SJCRH30 (cell line): Measurements from ENCODE around the gene SLC2A3. TPM values are rescaled to one million over a fixed set of nuclear protein-coding genes. Genes with fewer than 3 reads are reported as not detected.
A peak's percentile ranks its signal among the peaks of the same experiment; 100 is the strongest.
"Not testable (repeated sequence)": the region's sequence is repeated elsewhere in the genome, so short reads cannot be mapped to it uniquely, and the experiment has no call there.

Experiments used
- DNase-seq, 2 experiments: peaks; one replicate each; pipeline ENCODE4 v3.0.0-alpha.2; 2015 to 2020
- H3K27ac ChIP-seq: fragments of 250-450 bp; sonication (Bioruptor Pico); 2 replicates; pipeline ENCODE4 v1.5.1; 2020; ENCODE audit warnings: mild to moderate bottlenecking, moderate library complexity
- H3K27me3 ChIP-seq: fragments of 250-450 bp; sonication (Bioruptor Pico); 2 replicates; pipeline ENCODE4 v1.5.1; 2020; ENCODE audit warnings: mild to moderate bottlenecking, moderate library complexity
- H3K36me3 ChIP-seq: fragments of 250-450 bp; sonication (Bioruptor Pico); 2 replicates; pipeline ENCODE4 v1.5.1; 2020; ENCODE audit warnings: mild to moderate bottlenecking, moderate library complexity
- H3K4me1 ChIP-seq: fragments of 250-450 bp; sonication (Bioruptor Pico); 2 replicates; pipeline ENCODE4 v1.5.1; 2020; ENCODE audit warnings: mild to moderate bottlenecking, moderate library complexity
- H3K4me3 ChIP-seq: fragments of 250-450 bp; sonication (Bioruptor Pico); 2 replicates; pipeline ENCODE4 v1.5.1; 2020; ENCODE audit warnings: mild to moderate bottlenecking, moderate library complexity
- H3K9me3 ChIP-seq: fragments of 250-450 bp; sonication (Bioruptor Pico); replicated peaks from 2 replicates; pipeline ENCODE4 v1.5.1; 2020; ENCODE audit warnings: mild to moderate bottlenecking, moderate library complexity
- total RNA-seq: library from RNA; depleted of rRNA; stranded (reverse); fragments of >200 nt; shearing (Covaris generic); gene quantifications from 2 replicates; pipeline ENCODE4 v1.2.3, GENCODE V29; 2014

Gene SLC2A3
- total RNA-seq, 1 experiment from 2014 or later, result 2.6 TPM

GRCh38 chr12:7907009-7907408, 29.0 kb downstream of the SLC2A3 start:
- Histone ChIP-seq H3K36me3 (no peaks in the 10 kb centered on the region), H3K4me1 (peaks cover 10% of the 10 kb centered on the region)
- DNase-seq, result no peak

GRCh38 chr12:7906303-7906702, 29.7 kb downstream of the SLC2A3 start:
- not testable (repeated sequence) for H3K27ac ChIP-seq, H3K4me3 ChIP-seq, H3K36me3 ChIP-seq, H3K27me3 ChIP-seq, DNase-seq, H3K9me3 ChIP-seq
- H3K4me1 ChIP-seq, result peaks cover 10% of the 10 kb centered on the region

More at GRCh38 chr12:7907009-7907408, 29.0 kb downstream of the SLC2A3 start:
- Histone ChIP-seq H3K4me3 (no peak overlapping the region), H3K27ac (no peak overlapping the region), H3K27me3 (no peaks in the 10 kb centered on the region), H3K9me3 (no peaks in the 10 kb centered on the region)

- peak; percentile 22 to 60 for DNase-seq
- not testable (repeated sequence) for H3K9me3 ChIP-seq, H3K36me3 ChIP-seq, H3K27ac ChIP-seq, H3K4me3 ChIP-seq, H3K27me3 ChIP-seq
- H3K4me1 ChIP-seq, result peaks cover 10% of the 10 kb centered on the region
These were observed 30.3 kb downstream of the SLC2A3 start for GRCh38 chr12:7905600-7906125.

- Histone ChIP-seq H3K27me3 (no peaks in the 10 kb centered on the region), H3K36me3 (no peaks in the 10 kb centered on the region), H3K9me3 (no peaks in the 10 kb centered on the region), H3K4me1 (peaks cover 10% of the 10 kb centered on the region), H3K27ac (no peak overlapping the region), H3K4me3 (no peak overlapping the region)
- peak; percentile 18 to 81 for DNase-seq
These were observed 30.9 kb downstream of the SLC2A3 start for GRCh38 chr12:7905071-7905470.

- H3K36me3 ChIP-seq, DNase-seq, H3K27me3 ChIP-seq, H3K9me3 ChIP-seq, H3K27ac ChIP-seq, H3K4me3 ChIP-seq: not testable (repeated sequence)
- peaks cover 10% of the 10 kb centered on the region for H3K4me1 ChIP-seq
These were observed 33.6 kb downstream of the SLC2A3 start for GRCh38 chr12:7902416-7902815.

- H3K27ac ChIP-seq, result no peak overlapping the region
- H3K27me3 ChIP-seq, result no peaks in the 10 kb centered on the region
- H3K4me3 ChIP-seq, result no peak overlapping the region
- H3K36me3 ChIP-seq, result no peaks in the 10 kb centered on the region
- DNase-seq, result no peak
- no peaks in the 10 kb centered on the region for H3K9me3 ChIP-seq
- peaks cover 2% of the 10 kb centered on the region for H3K4me1 ChIP-seq
These were observed 36.2 kb downstream of the SLC2A3 start for GRCh38 chr12:7899755-7900154.

GRCh38 chr12:7896726-7897125, 39.3 kb downstream of the SLC2A3 start:
- not testable (repeated sequence) for H3K4me3 ChIP-seq, H3K36me3 ChIP-seq, DNase-seq, H3K9me3 ChIP-seq, H3K27me3 ChIP-seq, H3K4me1 ChIP-seq, H3K27ac ChIP-seq

GRCh38 chr12:7892186-7892980, 43.6 kb downstream of the SLC2A3 start:
- H3K27me3 ChIP-seq, result no peaks in the 10 kb centered on the region
- H3K9me3 ChIP-seq, result no peaks in the 10 kb centered on the region
- no peak for DNase-seq
- H3K4me1 ChIP-seq, result no peaks in the 10 kb centered on the region
- no peak overlapping the region for H3K4me3 ChIP-seq
- no peak overlapping the region for H3K27ac ChIP-seq
- H3K36me3 ChIP-seq, result no peaks in the 10 kb centered on the region

- no peaks in the 10 kb centered on the region for H3K36me3 ChIP-seq
- no peak for DNase-seq
- H3K27me3 ChIP-seq, result no peaks in the 10 kb centered on the region
- H3K27ac ChIP-seq, result no peak overlapping the region
- no peaks in the 10 kb centered on the region for H3K9me3 ChIP-seq
- H3K4me1 ChIP-seq, result no peaks in the 10 kb centered on the region
- no peak overlapping the region for H3K4me3 ChIP-seq
These were observed 51.3 kb downstream of the SLC2A3 start for GRCh38 chr12:7884689-7885088.

GRCh38 chr12:7881736-7882120, 54.3 kb downstream of the SLC2A3 start:
- H3K4me3 ChIP-seq, result not testable (repeated sequence)

GRCh38 chr12:7880952-7881735, 54.8 kb downstream of the SLC2A3 start:
- H3K27ac ChIP-seq, H3K9me3 ChIP-seq, H3K36me3 ChIP-seq, H3K27me3 ChIP-seq, H3K4me3 ChIP-seq, DNase-seq, H3K4me1 ChIP-seq: not testable (repeated sequence)

More at GRCh38 chr12:7881736-7882120, 54.3 kb downstream of the SLC2A3 start:
- H3K9me3 ChIP-seq, H3K4me1 ChIP-seq, H3K36me3 ChIP-seq, H3K27me3 ChIP-seq, H3K27ac ChIP-seq, DNase-seq: not testable (repeated sequence)

GRCh38 chr12:7879246-7879645, 56.7 kb downstream of the SLC2A3 start:
- DNase-seq, result no peak
- Histone ChIP-seq H3K27me3 (no peaks in the 10 kb centered on the region), H3K27ac (no peak overlapping the region), H3K9me3 (no peaks in the 10 kb centered on the region), H3K4me1 (no peaks in the 10 kb centered on the region), H3K36me3 (no peaks in the 10 kb centered on the region), H3K4me3 (no peak overlapping the region)

GRCh38 chr12:7877420-7877819, 58.6 kb downstream of the SLC2A3 start:
- DNase-seq, result no peak
- Histone ChIP-seq H3K27ac (no peak overlapping the region), H3K4me1 (no peaks in the 10 kb centered on the region)

GRCh38 chr12:7872566-7873319, 63.2 kb downstream of the SLC2A3 start, which contains the start of gene SLC2A14:
Gene SLC2A14, minus strand, starts transcription at chr12:7872915. Its CDS starts 3,035 bp downstream, at chr12:7869880.
- no peaks in the 10 kb centered on the region for H3K27me3 ChIP-seq
- H3K36me3 ChIP-seq, result no peaks in the 10 kb centered on the region
- H3K4me3 ChIP-seq, result no peak within 1 kb of the TSS
- H3K27ac ChIP-seq, result no peak within 1 kb of the TSS
- H3K9me3 ChIP-seq, result no peaks in the 10 kb centered on the region
- no peak for DNase-seq
- H3K4me1 ChIP-seq, result no peaks in the 10 kb centered on the region

More at GRCh38 chr12:7877420-7877819, 58.6 kb downstream of the SLC2A3 start:
- Histone ChIP-seq H3K27me3 (no peaks in the 10 kb centered on the region), H3K4me3 (no peak overlapping the region), H3K36me3 (no peaks in the 10 kb centered on the region), H3K9me3 (no peaks in the 10 kb centered on the region)
